ENCODE data around the gene ABI2.
A peak's percentile ranks its signal among the peaks of the same experiment; 100 is the strongest.

Gene ABI2

DNA sequence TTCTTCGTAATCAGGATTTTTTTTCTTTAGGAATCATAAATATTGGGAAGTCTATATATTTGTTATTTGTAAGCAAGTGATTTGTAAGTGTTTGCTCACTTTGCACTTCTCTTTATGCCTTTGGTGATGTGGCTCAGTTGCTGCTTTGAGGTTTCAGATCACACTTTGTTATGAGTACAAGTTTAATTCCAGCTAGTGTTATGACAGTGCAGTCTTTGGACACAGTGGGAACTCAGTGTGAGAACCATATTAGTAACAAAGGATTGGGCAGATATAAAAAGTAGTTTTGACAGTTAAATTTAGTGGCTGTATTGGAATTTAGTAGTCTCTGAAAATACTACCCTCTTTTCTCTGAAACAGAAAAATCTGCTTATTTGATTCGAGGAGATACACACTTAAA is 67.7 kb downstream of the ABI2 start:
- POLR2A ChIA-PET, result no interaction called here
- H3K27ac ChIP-seq (ENCODE audit: extremely low read depth, low read depth, low read length), result no peak overlapping the region
- no peak overlapping the region for H3K4me3 ChIP-seq (ENCODE audit: low read depth, low read length)
- no peak for TF ChIP-seq ZSCAN30 (tag by site-specific recombination; IDR thresholded peaks at IDR 0.05)
- TF ChIP-seq KLF10 (tag by site-specific recombination; IDR thresholded peaks at IDR 0.05), result no peak
- no peaks in the 10 kb centered on the region for H3K9me3 ChIP-seq (ENCODE audit: control insufficient read depth, insufficient read depth, low read depth, low read length)
- CTCF ChIA-PET, result no interaction called here
- no peaks in the 10 kb centered on the region for H3K4me1 ChIP-seq (ENCODE audit: control insufficient read depth, insufficient read depth, low read length)
- peaks cover 17 to 37% of the 10 kb centered on the region in 2 experiments for H3K36me3 ChIP-seq (ENCODE audit: control insufficient read depth in 2 of 2, insufficient read depth in 1 of 2, low read length in 2 of 2)

DNA sequence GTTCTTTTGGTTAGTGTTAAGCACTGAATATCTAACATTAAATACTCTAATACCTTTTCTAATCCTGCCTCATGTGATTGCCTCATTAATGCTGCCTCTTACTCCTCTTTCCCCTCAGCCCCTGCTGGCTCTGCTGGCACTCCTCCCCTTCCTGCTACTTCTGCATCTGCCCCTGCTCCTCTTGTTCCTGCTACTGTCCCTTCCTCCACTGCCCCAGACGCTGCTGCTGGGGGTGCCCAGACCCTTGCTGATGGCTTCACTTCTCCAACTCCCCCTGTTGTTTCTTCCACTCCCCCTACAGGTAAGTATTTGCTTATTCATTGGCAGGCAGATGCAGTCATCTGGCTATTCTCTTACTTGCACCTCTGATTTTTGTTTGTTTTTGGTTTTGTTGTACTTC is 68.5 kb downstream of the ABI2 start:
- Histone ChIP-seq H3K4me3 (ENCODE audit: low read depth, low read length) (no peak overlapping the region), H3K9me3 (ENCODE audit: control insufficient read depth, insufficient read depth, low read depth, low read length) (no peaks in the 10 kb centered on the region), H3K36me3 (ENCODE audit: control insufficient read depth in 2 of 2, insufficient read depth in 1 of 2, low read length in 2 of 2) (peaks cover 17 to 34% of the 10 kb centered on the region in 2 experiments), H3K4me1 (ENCODE audit: control insufficient read depth, insufficient read depth, low read length) (no peaks in the 10 kb centered on the region), H3K27ac (ENCODE audit: extremely low read depth, low read depth, low read length) (no peak overlapping the region)
- TF ChIP-seq, protein P1, sequence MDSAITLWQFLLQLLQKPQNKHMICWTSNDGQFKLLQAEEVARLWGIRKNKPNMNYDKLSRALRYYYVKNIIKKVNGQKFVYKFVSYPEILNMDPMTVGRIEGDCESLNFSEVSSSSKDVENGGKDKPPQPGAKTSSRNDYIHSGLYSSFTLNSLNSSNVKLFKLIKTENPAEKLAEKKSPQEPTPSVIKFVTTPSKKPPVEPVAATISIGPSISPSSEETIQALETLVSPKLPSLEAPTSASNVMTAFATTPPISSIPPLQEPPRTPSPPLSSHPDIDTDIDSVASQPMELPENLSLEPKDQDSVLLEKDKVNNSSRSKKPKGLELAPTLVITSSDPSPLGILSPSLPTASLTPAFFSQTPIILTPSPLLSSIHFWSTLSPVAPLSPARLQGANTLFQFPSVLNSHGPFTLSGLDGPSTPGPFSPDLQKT (IDR thresholded peaks at IDR 0.05; ENCODE audit: borderline replicate concordance, low read depth, low read length), result no peak
- TF ChIP-seq, protein P2, sequence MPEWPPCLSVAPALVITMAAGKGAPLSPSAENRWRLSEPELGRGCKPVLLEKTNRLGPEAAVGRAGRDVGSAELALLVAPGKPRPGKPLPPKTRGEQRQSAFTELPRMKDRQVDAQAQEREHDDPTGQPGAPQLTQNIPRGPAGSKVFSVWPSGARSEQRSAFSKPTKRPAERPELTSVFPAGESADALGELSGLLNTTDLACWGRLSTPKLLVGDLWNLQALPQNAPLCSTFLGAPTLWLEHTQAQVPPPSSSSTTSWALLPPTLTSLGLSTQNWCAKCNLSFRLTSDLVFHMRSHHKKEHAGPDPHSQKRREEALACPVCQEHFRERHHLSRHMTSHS (tag by site-specific recombination; IDR thresholded peaks at IDR 0.05), result no peak
- TF ChIP-seq ZNF341 (tag by site-specific recombination; IDR thresholded peaks at IDR 0.05; ENCODE audit: low read depth), result peak; percentile 20; the same call in 1 of the 2 replicates
- TF ChIP-seq, protein P3, sequence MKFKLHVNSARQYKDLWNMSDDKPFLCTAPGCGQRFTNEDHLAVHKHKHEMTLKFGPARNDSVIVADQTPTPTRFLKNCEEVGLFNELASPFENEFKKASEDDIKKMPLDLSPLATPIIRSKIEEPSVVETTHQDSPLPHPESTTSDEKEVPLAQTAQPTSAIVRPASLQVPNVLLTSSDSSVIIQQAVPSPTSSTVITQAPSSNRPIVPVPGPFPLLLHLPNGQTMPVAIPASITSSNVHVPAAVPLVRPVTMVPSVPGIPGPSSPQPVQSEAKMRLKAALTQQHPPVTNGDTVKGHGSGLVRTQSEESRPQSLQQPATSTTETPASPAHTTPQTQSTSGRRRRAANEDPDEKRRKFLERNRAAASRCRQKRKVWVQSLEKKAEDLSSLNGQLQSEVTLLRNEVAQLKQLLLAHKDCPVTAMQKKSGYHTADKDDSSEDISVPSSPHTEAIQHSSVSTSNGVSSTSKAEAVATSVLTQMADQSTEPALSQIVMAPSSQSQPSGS (tag by site-specific recombination; IDR thresholded peaks at IDR 0.05; ENCODE audit: low read depth), result no peak
- TF ChIP-seq, protein P4, sequence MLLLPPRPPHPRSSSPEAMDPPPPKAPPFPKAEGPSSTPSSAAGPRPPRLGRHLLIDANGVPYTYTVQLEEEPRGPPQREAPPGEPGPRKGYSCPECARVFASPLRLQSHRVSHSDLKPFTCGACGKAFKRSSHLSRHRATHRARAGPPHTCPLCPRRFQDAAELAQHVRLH (tag by site-specific recombination; IDR thresholded peaks at IDR 0.05), result no peak
- no peak for TF ChIP-seq BCL11B (tag by site-specific recombination; IDR thresholded peaks at IDR 0.05; ENCODE audit: low read depth)
- TF ChIP-seq, protein P5, sequence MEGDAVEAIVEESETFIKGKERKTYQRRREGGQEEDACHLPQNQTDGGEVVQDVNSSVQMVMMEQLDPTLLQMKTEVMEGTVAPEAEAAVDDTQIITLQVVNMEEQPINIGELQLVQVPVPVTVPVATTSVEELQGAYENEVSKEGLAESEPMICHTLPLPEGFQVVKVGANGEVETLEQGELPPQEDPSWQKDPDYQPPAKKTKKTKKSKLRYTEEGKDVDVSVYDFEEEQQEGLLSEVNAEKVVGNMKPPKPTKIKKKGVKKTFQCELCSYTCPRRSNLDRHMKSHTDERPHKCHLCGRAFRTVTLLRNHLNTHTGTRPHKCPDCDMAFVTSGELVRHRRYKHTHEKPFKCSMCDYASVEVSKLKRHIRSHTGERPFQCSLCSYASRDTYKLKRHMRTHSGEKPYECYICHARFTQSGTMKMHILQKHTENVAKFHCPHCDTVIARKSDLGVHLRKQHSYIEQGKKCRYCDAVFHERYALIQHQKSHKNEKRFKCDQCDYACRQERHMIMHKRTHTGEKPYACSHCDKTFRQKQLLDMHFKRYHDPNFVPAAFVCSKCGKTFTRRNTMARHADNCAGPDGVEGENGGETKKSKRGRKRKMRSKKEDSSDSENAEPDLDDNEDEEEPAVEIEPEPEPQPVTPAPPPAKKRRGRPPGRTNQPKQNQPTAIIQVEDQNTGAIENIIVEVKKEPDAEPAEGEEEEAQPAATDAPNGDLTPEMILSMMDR (tag by site-specific recombination; IDR thresholded peaks at IDR 0.05), result peak; percentile 34; the same call in 1 of the 2 replicates
- TF ChIP-seq KLF16 (tag by site-specific recombination; IDR thresholded peaks at IDR 0.05), result no peak
- TF ChIP-seq, protein P6, sequence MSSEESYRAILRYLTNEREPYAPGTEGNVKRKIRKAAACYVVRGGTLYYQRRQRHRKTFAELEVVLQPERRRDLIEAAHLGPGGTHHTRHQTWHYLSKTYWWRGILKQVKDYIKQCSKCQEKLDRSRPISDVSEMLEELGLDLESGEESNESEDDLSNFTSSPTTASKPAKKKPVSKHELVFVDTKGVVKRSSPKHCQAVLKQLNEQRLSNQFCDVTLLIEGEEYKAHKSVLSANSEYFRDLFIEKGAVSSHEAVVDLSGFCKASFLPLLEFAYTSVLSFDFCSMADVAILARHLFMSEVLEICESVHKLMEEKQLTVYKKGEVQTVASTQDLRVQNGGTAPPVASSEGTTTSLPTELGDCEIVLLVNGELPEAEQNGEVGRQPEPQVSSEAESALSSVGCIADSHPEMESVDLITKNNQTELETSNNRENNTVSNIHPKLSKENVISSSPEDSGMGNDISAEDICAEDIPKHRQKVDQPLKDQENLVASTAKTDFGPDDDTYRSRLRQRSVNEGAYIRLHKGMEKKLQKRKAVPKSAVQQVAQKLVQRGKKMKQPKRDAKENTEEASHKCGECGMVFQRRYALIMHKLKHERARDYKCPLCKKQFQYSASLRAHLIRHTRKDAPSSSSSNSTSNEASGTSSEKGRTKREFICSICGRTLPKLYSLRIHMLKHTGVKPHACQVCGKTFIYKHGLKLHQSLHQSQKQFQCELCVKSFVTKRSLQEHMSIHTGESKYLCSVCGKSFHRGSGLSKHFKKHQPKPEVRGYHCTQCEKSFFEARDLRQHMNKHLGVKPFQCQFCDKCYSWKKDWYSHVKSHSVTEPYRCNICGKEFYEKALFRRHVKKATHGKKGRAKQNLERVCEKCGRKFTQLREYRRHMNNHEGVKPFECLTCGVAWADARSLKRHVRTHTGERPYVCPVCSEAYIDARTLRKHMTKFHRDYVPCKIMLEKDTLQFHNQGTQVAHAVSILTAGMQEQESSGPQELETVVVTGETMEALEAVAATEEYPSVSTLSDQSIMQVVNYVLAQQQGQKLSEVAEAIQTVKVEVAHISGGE (tag by site-specific recombination; conservative IDR thresholded peaks at IDR 0.05; ENCODE audit: low read depth), result no peak
- TF ChIP-seq ZNF2 (tag by site-specific recombination; IDR thresholded peaks at IDR 0.05), result no peak
- TF ChIP-seq, protein P7, sequence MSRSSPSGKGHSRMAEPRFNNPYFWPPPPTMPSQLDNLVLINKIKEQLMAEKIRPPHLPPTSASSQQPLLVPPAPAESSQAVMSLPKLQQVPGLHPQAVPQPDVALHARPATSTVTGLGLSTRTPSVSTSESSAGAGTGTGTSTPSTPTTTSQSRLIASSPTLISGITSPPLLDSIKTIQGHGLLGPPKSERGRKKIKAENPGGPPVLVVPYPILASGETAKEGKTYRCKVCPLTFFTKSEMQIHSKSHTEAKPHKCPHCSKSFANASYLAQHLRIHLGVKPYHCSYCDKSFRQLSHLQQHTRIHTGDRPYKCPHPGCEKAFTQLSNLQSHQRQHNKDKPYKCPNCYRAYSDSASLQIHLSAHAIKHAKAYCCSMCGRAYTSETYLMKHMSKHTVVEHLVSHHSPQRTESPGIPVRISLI (tag by site-specific recombination; IDR thresholded peaks at IDR 0.05), result no peak
- ChIA-PET POLR2A (no interaction called here), CTCF (interaction anchor here (0.7 to 0.9 kb wide), 4 partner anchors 23 to 50 kb away, joined by 4 to 5 read pairs (median 5); no protein-coding TSS in a partner anchor)
